ENCODE results near the gene GPR160.

Gene GPR160

GRCh38 chr3:170064108-170064507, 26.3 kb downstream of the GPR160 start:
- no peak for DNase-seq

GRCh38 chr3:170075441-170076091, 37.8 kb downstream of the GPR160 start:
- DNase-seq, result no peak

DNA sequence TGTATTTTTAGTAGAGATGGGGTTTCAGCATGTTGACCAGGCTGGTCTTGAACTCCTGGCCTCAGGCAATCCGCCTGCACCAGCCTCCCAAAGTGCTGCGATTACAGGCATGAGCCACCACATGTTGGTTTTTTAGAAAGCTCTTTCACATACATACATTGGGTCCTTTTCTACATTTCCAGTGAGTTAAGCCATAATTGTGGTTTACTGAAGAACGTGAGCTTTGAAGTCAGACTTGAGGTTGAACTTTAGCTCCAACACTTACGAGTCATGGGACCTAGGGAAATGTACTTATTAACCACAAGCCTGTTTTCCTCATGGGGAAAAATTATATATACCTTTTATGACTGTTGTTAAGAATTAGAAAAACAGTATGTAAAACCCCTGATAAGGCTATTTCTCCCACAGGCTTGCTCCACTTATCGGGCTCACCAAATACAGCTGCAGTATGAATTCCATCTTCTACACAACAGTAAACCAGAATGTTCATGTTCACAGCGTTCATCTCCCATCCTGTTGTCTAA, 39.0 kb downstream of the GPR160 start:
- no peak for DNase-seq

- DNase-seq, result peak; percentile 13
Observed at GRCh38 chr3:170077361-170077760, 39.6 kb downstream of the GPR160 start.

DNA sequence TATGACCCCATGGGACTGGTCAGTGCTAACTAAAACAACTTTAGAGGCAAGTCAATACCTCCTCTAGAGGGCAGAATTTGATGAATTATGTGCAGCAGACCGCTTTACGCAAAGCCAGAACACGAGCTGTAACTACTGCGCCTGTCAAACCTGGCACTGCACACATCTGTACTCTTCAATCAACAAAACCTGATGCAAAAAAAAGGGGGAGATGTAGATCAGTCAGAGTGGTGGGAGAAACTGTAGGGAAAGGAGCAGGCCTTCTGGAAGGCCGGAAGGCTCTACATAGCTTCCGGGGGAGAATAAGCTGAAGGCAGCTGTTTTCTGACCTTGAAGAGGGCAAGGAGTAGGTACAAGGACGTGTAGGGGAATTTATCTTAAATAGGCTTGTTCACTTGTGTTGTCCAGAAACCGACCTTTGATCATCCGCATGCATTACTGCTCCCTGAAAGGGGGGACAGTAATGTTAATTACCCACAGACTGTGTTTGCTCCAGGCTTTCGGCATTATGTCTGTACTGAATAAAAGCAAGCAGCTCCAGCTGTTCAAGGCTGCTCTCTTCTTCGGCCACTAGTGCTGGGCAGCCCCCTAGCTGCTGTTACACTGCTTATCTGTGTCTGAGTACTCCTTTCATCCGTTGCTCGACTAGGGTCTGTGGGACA, 41.0 kb downstream of the GPR160 start:
- DNase-seq, result peak; percentile 17

- peak; percentile 28 for DNase-seq
Observed at GRCh38 chr3:170079536-170080165, 41.9 kb downstream of the GPR160 start.

DNA sequence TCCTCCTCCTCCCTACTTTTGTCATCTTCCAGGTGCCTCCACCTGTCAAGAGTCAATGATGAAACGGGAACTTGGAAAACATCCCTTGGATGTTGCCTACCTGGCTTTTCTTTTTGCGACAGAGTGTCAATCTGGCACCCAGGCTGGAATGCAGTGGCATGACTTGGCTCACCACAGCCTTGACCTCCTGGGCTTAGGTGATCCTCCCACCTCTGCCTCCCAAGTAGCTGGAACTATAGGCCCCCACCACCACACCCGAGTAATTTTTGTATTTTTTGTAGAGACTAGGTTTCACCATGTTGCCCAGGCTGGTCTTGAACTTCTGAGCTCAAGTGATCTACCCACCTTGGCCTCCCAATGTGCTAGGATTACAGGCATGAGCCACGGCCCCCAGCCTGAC, 42.8 kb downstream of the GPR160 start:
- DNase-seq, result no peak

DNA sequence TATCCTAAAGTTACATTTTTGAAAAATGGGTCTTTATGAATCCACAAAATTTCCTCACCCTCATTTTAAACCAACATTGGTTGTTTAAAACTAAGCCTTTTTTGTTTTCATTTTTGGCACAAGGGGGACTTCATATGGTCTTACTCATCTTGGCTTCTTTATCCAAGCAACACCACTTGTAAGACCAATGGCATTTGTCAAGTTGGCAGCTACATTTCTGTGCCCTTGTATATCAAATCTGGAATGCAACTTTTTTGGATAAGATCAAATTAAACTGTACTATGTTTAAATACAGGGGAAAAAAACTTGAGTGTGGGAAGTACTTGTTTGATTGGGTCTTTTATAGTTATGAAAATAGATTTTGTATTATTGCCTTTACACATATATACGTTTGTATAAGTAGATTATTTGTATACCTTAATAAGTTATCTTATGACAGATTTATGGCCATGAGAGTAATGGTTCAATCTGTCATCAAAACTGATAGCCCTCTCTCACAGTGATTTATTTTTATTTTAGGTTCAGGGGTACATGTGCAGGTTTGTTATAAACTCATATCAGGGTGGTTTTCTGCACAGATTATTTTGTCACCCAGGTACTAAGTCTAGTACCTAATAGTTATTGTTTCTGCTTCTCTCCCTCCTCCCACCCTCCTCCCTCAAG, 43.4 kb downstream of the GPR160 start:
- no peak for DNase-seq

GRCh38 chr3:170083343-170083742, 45.5 kb downstream of the GPR160 start:
- no peak for DNase-seq

DNA sequence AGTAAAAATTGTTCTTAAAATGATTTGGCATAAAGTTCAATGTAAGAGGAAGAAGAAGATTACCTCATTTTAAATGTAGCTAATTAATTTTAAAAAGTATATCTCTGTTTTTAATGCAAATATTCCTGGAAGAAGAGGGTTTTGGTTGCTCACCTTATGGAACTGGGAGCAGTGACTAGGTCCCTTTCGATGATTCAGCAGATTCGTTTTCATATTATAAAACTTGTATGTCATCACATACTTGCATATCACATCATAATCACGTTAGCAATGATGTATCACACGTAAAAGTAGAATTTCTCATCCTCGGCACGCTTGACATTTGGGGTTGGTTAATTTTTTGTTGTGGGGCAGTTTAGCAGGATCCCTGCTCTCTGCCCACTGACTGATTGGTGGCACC, 47.6 kb downstream of the GPR160 start:
- no peak for DNase-seq

DNA sequence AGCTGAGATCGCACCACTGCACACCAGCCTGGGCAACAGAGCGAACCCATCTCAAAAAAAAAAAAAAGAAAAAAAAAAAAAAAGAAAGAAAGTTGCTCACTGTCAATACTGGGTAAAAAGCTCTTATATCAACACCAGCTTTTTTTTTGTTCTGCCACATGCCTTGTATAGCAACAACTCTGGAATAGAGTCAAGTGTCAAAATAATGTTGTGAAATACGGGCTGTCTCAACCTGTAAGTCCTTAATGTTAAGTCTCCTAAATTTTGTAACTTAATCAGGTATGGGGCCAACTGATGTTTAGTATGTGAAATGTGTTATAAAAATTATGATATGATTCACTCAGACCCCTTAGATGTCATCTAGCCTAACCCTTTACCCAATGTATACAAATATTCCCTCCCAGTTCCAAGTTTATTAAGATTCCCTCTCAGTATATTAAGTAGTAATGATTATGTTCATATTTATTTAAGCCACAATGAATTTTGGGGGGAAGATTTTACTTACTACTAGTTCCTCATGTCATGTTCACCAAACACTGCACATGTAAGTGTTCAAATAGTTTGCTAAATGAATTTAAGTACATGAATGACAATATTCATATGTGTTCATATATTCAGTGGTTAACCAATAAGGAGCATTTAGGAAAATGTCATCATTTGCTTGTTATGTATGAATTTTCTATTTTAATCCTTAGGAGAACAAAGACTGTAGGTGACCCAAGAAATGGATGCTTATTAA, 52.2 kb downstream of the GPR160 start:
- DNase-seq, result no peak

DNA sequence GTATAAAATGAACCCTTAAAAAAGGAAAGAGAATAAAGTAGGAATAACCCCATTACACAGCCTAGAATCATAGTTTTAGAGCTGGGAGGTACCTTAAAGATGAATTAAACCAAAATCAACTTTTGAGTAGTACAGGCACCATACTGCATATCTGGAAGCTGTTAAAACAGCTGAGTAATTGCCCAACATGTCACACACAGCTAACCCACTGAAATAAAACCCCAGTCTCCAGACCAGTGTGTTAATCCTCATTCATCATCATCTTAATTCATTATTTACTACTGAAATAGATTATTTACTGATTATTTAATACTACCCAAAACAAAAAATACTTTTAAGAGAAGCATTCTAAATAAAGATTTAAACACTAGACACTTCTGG, 52.8 kb downstream of the GPR160 start:
- no peak for DNase-seq

DNA sequence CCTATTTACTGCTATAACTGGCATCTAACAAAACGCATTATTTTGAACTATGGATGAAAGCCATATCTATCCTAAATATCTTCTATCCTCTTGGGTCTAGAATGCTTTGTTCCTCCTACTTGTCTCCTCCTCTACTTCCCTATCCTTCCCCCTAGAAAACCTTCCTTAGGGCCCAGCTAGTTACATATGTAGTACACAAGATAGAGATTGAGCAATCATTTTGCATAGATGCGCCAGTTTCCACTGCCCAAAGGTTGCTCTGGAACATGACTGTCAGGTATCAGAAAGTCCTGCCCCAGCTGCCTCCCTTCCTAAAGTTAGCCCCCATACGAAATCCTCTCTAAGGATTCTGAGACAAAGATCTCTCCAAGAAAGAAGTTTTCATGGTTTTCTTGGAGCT, 55.1 kb downstream of the GPR160 start:
- no peak for DNase-seq

- no peak for DNase-seq
Observed at GRCh38 chr3:170095771-170096170, 58.0 kb downstream of the GPR160 start.

GRCh38 chr3:170096342-170096741, 58.5 kb downstream of the GPR160 start:
- DNase-seq, result no peak

- no peak for DNase-seq
Observed at GRCh38 chr3:170098753-170099152, 61.0 kb downstream of the GPR160 start.

DNA sequence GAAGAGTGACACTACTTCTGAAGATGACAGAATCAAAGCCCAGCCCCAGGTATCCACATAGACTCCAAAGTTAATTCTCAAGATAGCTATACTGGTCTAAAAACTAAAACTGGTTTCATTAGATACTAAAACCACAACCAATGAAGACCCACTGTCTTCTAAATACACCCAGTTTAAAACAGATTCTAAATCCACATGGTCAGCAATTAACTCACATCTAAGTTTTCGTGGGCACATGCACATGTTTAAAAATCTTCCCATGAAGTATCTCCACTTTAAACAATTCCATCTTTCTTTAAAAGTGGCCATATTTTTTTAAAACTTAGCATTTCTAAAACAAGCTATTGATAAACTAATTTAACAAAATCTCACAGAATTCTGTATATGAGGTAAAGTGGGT, 63.1 kb downstream of the GPR160 start:
- DNase-seq, result no peak

- no peak for DNase-seq
Observed at GRCh38 chr3:170102431-170102830, 64.6 kb downstream of the GPR160 start.

GRCh38 chr3:170107941-170108340, 70.1 kb downstream of the GPR160 start:
- no peak for DNase-seq

DNA sequence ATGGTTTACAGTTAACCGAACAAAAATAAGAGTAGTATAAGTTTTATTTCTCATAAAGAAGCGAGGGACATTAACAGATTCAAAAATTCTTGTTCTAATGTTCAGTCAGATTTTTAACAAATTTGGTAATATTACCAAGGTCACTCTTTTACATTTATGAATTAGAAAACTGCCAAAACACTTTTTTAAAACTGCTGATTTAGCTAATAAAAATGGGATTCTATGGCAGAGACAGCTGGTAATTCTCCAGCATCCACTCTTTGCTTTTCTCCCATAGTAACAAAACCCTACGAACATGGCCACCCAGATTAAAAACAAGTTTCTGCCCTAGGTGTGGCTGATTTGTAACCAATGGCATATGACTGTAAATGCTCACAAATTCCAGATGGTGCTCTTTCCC, 71.2 kb downstream of the GPR160 start:
- no peak for DNase-seq

- DNase-seq, result no peak
Observed at GRCh38 chr3:170109579-170110293, 71.9 kb downstream of the GPR160 start.

Data from right kidney (tissue), 1 donor.